HG02642 (cell line): Measurements from ENCODE around the gene FAM110C.

Experiments
- ATAC-seq: cut with Tn5 transposase; IDR thresholded peaks from one replicate; pipeline ENCODE4 v1.9.1; 2021; ENCODE audit warnings: mild to moderate bottlenecking; ENCODE audit not compliant: unreplicated experiment, poor library complexity

FAM110C gene

DNA sequence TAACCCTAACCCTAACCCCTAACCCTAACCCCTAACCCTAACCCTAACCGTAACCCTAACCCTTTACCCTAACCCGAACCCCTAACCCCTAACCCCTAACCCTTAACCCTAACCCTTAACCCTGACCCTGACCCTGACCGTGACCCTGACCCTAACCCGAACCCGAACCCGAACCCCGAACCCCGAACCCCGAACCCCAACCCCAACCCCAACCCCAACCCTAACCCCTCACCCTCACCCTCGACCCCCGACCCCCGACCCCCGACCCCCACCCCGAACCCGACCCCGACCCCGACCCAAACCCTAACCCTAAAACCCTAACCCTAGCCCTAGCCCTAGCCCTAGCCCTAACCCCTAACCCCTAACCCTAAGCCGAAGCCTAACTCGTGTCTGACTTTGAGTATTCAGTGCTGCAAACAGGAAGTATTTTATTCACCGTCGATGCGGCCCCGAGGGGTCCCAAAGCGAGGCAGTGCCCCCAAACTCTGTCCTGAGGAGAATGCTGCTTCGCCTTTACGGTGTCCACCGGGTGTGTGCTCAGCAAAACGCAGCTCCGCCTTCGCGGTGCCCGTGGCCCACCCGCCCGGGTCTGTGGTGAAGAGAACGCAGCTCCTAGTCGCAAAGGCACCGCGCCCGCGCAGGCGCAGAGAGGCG is 36.0 kb downstream of the FAM110C start:
- ATAC-seq = no peak
